H9 (cell line): ENCODE data around the gene MAGEE1. TPM values are rescaled to one million over a fixed set of nuclear protein-coding genes. Genes with fewer than 3 reads are reported as not detected.

Experiments
- DNase-seq: peaks from one replicate; pipeline ENCODE4 v3.0.0-alpha.2; 2017
- H2AFZ ChIP-seq: one replicate; pipeline ENCODE4 v1.6.1; 2013; ENCODE audit warnings: mild to moderate bottlenecking, low read length, control low read depth, moderate library complexity
- H2AK5ac ChIP-seq: 2 replicates; pipeline ENCODE4 v1.6.1; 2013; ENCODE audit warnings: low read length, control low read depth, mixed read lengths; ENCODE audit not compliant: insufficient read length
- H2BK120ac ChIP-seq: one replicate; pipeline ENCODE4 v1.6.1; 2013; ENCODE audit warnings: low read depth, mild to moderate bottlenecking, low read length, control low read depth, inconsistent platforms; ENCODE audit not compliant: poor library complexity, severe bottlenecking
- H2BK12ac ChIP-seq: 2 replicates; pipeline ENCODE4 v1.6.1; 2013; ENCODE audit warnings: low read length, control low read depth, mixed read lengths, low read depth; ENCODE audit not compliant: insufficient read length
- H2BK15ac ChIP-seq: 2 replicates; pipeline ENCODE4 v1.6.1; 2013; ENCODE audit warnings: low read depth, low read length, control low read depth
- H2BK20ac ChIP-seq: one replicate; pipeline ENCODE4 v1.6.1; 2013; ENCODE audit warnings: low read depth, mild to moderate bottlenecking, low read length, control low read depth, inconsistent platforms; ENCODE audit not compliant: poor library complexity, severe bottlenecking
- H2BK5ac ChIP-seq: 2 replicates; pipeline ENCODE4 v1.6.1; 2013; ENCODE audit warnings: low read length, control low read depth, mixed read lengths; ENCODE audit not compliant: insufficient read length
- H3K14ac ChIP-seq: 2 replicates; pipeline ENCODE4 v1.6.1; 2013; ENCODE audit warnings: low read length, control low read depth; ENCODE audit not compliant: insufficient read depth
- H3K18ac ChIP-seq: 2 replicates; pipeline ENCODE4 v1.6.1; 2013; ENCODE audit warnings: low read depth, mild to moderate bottlenecking, mixed read lengths, low read length, control low read depth; ENCODE audit not compliant: insufficient read length
- H3K23ac ChIP-seq: 2 replicates; pipeline ENCODE4 v1.6.1; 2013; ENCODE audit warnings: low read length, control low read depth, mixed read lengths, low read depth; ENCODE audit not compliant: insufficient read length
- H3K23me2 ChIP-seq: 2 replicates; pipeline ENCODE4 v1.6.1; 2013; ENCODE audit warnings: low read depth, mild to moderate bottlenecking, mixed read lengths, low read length, control low read depth; ENCODE audit not compliant: insufficient read length, poor library complexity, severe bottlenecking
- H3K27ac ChIP-seq: 2 replicates; pipeline ENCODE4 v1.5.1; 2013; ENCODE audit warnings: low read length, control low read depth, mixed read lengths, low read depth; ENCODE audit not compliant: insufficient read length
- H3K27me3 ChIP-seq: 2 replicates; pipeline ENCODE4 v1.6.1; 2013; ENCODE audit warnings: low read length, control low read depth, inconsistent platforms; ENCODE audit not compliant: insufficient read depth
- H3K4ac ChIP-seq: 2 replicates; pipeline ENCODE4 v1.6.1; 2013; ENCODE audit warnings: low read depth, mild to moderate bottlenecking, control low read depth, inconsistent platforms, low read length, moderate library complexity
- H3K4me1 ChIP-seq: 2 replicates; pipeline ENCODE4 v1.6.1; 2013; ENCODE audit warnings: low read length, control low read depth, inconsistent platforms; ENCODE audit not compliant: insufficient read depth
- H3K4me2 ChIP-seq: 2 replicates; pipeline ENCODE4 v1.6.1; 2013; ENCODE audit warnings: low read length, control low read depth, mixed read lengths; ENCODE audit not compliant: insufficient read length, insufficient read depth
- H3K56ac ChIP-seq: 2 replicates; pipeline ENCODE4 v1.6.1; 2013; ENCODE audit warnings: low read depth, mild to moderate bottlenecking, mixed read lengths, low read length, control low read depth; ENCODE audit not compliant: insufficient read length
- H3K79me1 ChIP-seq: 2 replicates; pipeline ENCODE4 v1.6.1; 2013; ENCODE audit warnings: low read depth, mild to moderate bottlenecking, moderate library complexity, low read length, control low read depth, inconsistent platforms; ENCODE audit not compliant: insufficient read depth, poor library complexity, severe bottlenecking
- H3K79me2 ChIP-seq: 2 replicates; pipeline ENCODE4 v1.6.1; 2013; ENCODE audit warnings: low read length, control low read depth, inconsistent platforms; ENCODE audit not compliant: insufficient read depth
- H3K9ac ChIP-seq: 2 replicates; pipeline ENCODE4 v1.6.1; 2013; ENCODE audit warnings: low read length, control low read depth, mixed read lengths; ENCODE audit not compliant: insufficient read length; ENCODE audit errors: extremely low read depth
- H3K9me3 ChIP-seq: one replicate; pipeline ENCODE4 v1.6.1; 2013; ENCODE audit warnings: low read depth, low read length, inconsistent platforms; ENCODE audit not compliant: control insufficient read depth
- H3T11ph ChIP-seq: one replicate; pipeline ENCODE4 v1.6.1; 2013; ENCODE audit warnings: mild to moderate bottlenecking, low read length, control low read depth, inconsistent platforms
- H4K20me1 ChIP-seq: one replicate; pipeline ENCODE4 v1.6.1; 2013; ENCODE audit not compliant: control insufficient read depth, insufficient read length, insufficient read depth
- H4K5ac ChIP-seq: 2 replicates; pipeline ENCODE4 v1.6.1; 2013; ENCODE audit warnings: low read depth, mild to moderate bottlenecking, mixed read lengths, low read length, control low read depth; ENCODE audit not compliant: insufficient read length
- H4K8ac ChIP-seq: replicated peaks from 2 replicates; pipeline ENCODE4 v1.6.1; 2013; ENCODE audit warnings: low read length, control low read depth, mixed read lengths, low read depth; ENCODE audit not compliant: insufficient read length
- H4K91ac ChIP-seq: 2 replicates; pipeline ENCODE4 v1.6.1; 2013; ENCODE audit warnings: low read depth, mild to moderate bottlenecking, moderate library complexity, mixed read lengths, low read length, control low read depth; ENCODE audit not compliant: insufficient read length
- H3K27ac Mint-ChIP-seq, 3 experiments: 2 replicates in 2 of 3; 3 replicates in 1 of 3; pipeline ENCODE4 v1.8.0; 2020 to 2021; ENCODE audit warnings: mixed read lengths in 3 of 3, mild to moderate bottlenecking in 1 of 3, moderate library complexity in 1 of 3
- H3K27me3 Mint-ChIP-seq: 2 replicates; pipeline ENCODE4 v1.8.0; 2021; ENCODE audit warnings: low read depth, mild to moderate bottlenecking, moderate library complexity, mixed read lengths
- H3K36me3 Mint-ChIP-seq, 3 experiments: 2 replicates in 2 of 3; 3 replicates in 1 of 3; pipeline ENCODE4 v1.8.0; 2020 to 2021; ENCODE audit warnings: low read depth in 3 of 3, mixed read lengths in 3 of 3; ENCODE audit not compliant: insufficient read depth in 1 of 3
- H3K4me1 Mint-ChIP-seq, 2 experiments: 2 replicates each; pipeline ENCODE4 v1.8.0; 2020; ENCODE audit warnings: mixed read lengths in 2 of 2
- H3K4me3 Mint-ChIP-seq, 2 experiments: 2 replicates in 1 of 2; 3 replicates in 1 of 2; pipeline ENCODE4 v1.8.0; 2020 to 2021; ENCODE audit warnings: mild to moderate bottlenecking in 2 of 2, mixed read lengths in 2 of 2, moderate library complexity in 1 of 2
- H3K9me3 Mint-ChIP-seq, 2 experiments: 2 replicates in 1 of 2; 3 replicates in 1 of 2; pipeline ENCODE4 v1.8.0; 2020; ENCODE audit warnings: mild to moderate bottlenecking in 2 of 2, mixed read lengths in 2 of 2, moderate library complexity in 1 of 2
- CTCF ChIP-seq: fragments of 200-600 bp; sonication (generic); conservative IDR thresholded peaks from 3 replicates; pipeline ENCODE4 v1.8.0; 2021; ENCODE audit warnings: antibody characterized with exemption, mild to moderate bottlenecking
- WGBS: extraction: QIAGEN DNeasy Blood & Tissue Kit; methylation state at CpG from one replicate; pipeline ENCODE4 v1.1.7; 2013; ENCODE audit warnings: missing lambda C conversion rate, low lambda C conversion rate, mixed read lengths; ENCODE audit not compliant: insufficient read length; ENCODE audit errors: extremely low coverage; 5-methylcytosine and 5-hydroxymethylcytosine counted together
- total RNA-seq: library from RNA; stranded (reverse); gene quantifications from 2 replicates; pipeline ENCODE4 v1.2.1, GENCODE V29; 2021

The MAGEE1 gene
- total RNA-seq, 1 experiment from 2014 or later, result 4.2 TPM

DNA sequence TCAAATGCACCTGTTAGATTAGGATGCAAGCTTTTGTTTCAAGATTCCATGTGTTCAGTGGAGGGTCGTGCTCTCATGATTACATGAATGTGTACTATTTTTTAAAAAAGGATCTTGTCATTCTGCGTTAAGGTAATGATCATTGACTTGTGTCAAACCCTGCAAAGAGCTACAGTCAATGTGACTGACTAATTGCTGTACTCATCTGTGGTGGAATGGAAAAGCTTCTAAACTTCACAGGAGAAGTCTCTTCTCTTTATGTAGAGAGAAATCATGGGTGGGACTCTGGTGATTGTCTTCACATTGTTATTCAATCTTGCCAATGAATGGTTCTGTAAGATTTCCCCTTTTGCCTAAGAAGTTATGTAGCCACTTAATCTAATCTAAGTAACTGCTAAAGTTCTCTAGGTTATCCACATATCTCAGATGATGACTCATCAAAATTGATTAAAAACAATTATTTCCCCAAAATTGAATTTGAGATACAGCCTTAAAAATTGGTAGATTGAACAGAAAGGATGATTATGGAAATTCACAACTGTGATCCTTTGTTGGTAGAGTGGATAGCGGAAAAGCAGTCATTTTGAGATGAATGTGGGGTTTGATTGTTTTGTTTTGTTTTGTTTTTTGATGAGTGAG, 6.7 kb downstream of the MAGEE1 start:
- Mint-ChIP-seq H3K4me1 (peaks cover 7 to 15% of the 10 kb centered on the region in 2 experiments; a peak in 3 of 4 replicates), H3K27ac (peak overlapping the region in 1 of 3 experiments; percentile 30; a peak in 1 of 7 replicates), H3K27me3 (no peaks in the 10 kb centered on the region), H3K9me3 (peaks cover 59 to 71% of the 10 kb centered on the region in 2 experiments), H3K4me3 (no peak overlapping the region), H3K36me3 (peaks cover 0 to 3% (median 0%) of the 10 kb centered on the region in 3 experiments; a peak in 2 of 7 replicates)
- H3T11ph ChIP-seq, result no peak overlapping the region
- no peak overlapping the region for H2BK120ac ChIP-seq
- H3K79me1 ChIP-seq, result no peaks in the 10 kb centered on the region
- no peak overlapping the region for H2AK5ac ChIP-seq
- peaks cover 14% of the 10 kb centered on the region for H3K9me3 ChIP-seq
- no peak overlapping the region for H3K23ac ChIP-seq
- no peak overlapping the region for H4K91ac ChIP-seq
- H3K4me1 ChIP-seq, result no peaks in the 10 kb centered on the region
- DNase-seq, result no peak
- no peak overlapping the region for H3K18ac ChIP-seq
- no peaks in the 10 kb centered on the region for H4K20me1 ChIP-seq
- H2BK20ac ChIP-seq, result no peak overlapping the region
- H3K14ac ChIP-seq, result no peak overlapping the region
- no peak overlapping the region for H3K4ac ChIP-seq
- H3K79me2 ChIP-seq, result no peaks in the 10 kb centered on the region; the same call in 1 of the 2 replicates
- no CpG with 5 or more reads among the region's 3 CpGs for WGBS
- H3K56ac ChIP-seq, result no peak overlapping the region
- no peak overlapping the region for H3K9ac ChIP-seq
- no peak overlapping the region for H2BK5ac ChIP-seq
- H3K27me3 ChIP-seq, result no peaks in the 10 kb centered on the region
- no peak for TF ChIP-seq CTCF
- H4K5ac ChIP-seq, result no peak overlapping the region
- H2BK15ac ChIP-seq, result no peak overlapping the region
- H4K8ac ChIP-seq, result no peak overlapping the region
- no peak overlapping the region for H2AFZ ChIP-seq
- no peak overlapping the region for H3K27ac ChIP-seq
- H2BK12ac ChIP-seq, result no peak overlapping the region
- no peak overlapping the region for H3K4me2 ChIP-seq
- no peaks in the 10 kb centered on the region for H3K23me2 ChIP-seq
